SH-SY5Y (cell line): ENCODE results near the gene NUP93.

Experiments
- GATA2 ChIP-seq: IDR thresholded peaks from 2 replicates; pipeline ENCODE4 v1.6.1; 2011; ENCODE audit warnings: mild to moderate bottlenecking, low read depth, low read length
- GATA3 ChIP-seq: IDR thresholded peaks from 2 replicates; pipeline ENCODE4 v1.6.1; 2011; ENCODE audit warnings: low read depth, mild to moderate bottlenecking, low read length, moderate library complexity

NUP93 gene

DNA sequence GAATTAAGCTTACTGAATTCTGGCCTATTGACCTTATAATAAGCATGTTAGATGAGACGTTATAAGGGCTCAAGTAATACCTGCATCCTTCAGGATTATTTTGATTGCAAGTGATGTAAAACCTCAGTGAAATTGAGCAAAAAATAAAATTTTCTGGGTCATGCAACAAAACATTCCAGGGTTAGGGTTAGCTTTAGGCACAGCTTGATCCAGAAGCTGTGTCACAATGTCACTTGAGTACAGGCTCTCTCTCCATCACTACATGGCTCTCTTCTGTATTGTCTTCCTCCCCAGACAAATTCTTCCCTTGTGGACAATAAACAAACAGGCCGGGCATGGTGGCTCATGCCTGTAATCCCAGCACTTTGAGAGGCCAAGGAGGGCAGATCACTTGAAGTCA is 3.6 kb upstream of the NUP93 start:
- no peak for TF ChIP-seq GATA3
- no peak for TF ChIP-seq GATA2

- TF ChIP-seq GATA2, result no peak
- no peak for TF ChIP-seq GATA3
Observed at GRCh38 chr16:56726926-56727325, 3.0 kb upstream of the NUP93 start.

GRCh38 chr16:56728027-56728426 is 1.9 kb upstream of the NUP93 start:
- TF ChIP-seq GATA3, result no peak
- TF ChIP-seq GATA2, result no peak

GRCh38 chr16:56728980-56729734 is 772 bp upstream of the NUP93 start:
- TF ChIP-seq GATA2, result no peak
- TF ChIP-seq GATA3, result no peak

GRCh38 chr16:56732366-56732765 is 2.4 kb downstream of the NUP93 start:
- no peak for TF ChIP-seq GATA2
- TF ChIP-seq GATA3, result no peak

DNA sequence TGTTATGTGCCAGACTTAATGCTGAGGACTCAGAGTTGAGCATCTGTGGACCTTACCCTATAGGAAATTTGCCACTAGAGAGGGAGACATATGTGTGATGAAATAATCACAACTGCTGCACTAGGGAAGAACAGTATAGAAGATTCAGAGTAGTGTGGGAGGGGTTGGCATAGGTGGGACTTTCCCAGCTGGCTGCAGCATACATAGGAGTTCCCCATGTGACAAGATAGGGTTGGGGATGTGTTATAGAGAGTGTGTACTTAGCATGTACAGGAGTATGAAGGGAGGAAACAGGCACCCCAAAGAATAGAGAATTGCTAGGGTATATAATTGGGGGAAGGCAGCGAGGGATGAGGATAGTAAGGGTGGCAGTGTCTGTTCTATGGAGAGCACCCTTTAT is 2.9 kb downstream of the NUP93 start:
- TF ChIP-seq GATA2, result no peak
- TF ChIP-seq GATA3, result no peak

- TF ChIP-seq GATA3 (no peak), GATA2 (no peak)
Observed at GRCh38 chr16:56734429-56734828, 4.5 kb downstream of the NUP93 start.

DNA sequence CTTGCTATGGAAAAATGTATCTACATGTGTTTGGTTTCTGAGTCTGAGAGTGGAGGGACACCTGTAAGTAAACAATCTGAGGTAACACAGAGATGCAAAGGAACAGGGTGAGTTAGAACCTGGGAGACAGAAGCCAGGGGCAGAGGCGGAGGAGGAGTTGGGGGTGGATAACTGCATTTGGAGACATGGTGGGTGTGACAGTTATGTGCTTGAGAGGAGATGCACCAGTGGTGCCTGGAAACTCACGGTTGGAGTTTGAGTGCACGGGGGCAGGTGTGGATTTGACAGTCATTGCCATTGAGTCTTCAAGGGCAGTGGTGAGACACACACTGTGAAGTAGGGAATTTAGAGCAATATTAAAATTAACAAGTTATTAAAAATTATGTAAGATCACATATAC is 6.5 kb downstream of the NUP93 start:
- TF ChIP-seq GATA3 (no peak), GATA2 (no peak)

DNA sequence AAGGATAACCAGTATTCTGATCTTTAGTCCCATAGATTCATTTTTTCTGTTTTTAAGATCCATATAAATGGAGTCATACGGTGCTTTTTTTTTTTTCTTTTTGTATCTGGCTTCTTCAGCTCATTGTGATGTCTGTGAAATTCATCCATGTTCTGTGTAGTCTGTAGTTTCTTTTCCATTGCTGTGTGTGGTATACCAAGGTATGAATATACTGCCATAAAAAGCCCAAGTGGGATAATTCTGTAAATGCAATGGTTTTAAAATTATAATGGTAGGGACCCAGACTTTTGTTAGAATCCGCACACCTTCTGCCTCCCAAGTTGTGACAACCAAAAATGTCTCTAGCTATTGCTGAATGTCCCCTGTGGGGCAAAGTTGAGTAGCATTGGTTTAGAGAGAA is 7.6 kb downstream of the NUP93 start:
- TF ChIP-seq GATA2 (no peak), GATA3 (no peak)

GRCh38 chr16:56738221-56738620 is 8.3 kb downstream of the NUP93 start:
- TF ChIP-seq GATA3 (no peak), GATA2 (no peak)

DNA sequence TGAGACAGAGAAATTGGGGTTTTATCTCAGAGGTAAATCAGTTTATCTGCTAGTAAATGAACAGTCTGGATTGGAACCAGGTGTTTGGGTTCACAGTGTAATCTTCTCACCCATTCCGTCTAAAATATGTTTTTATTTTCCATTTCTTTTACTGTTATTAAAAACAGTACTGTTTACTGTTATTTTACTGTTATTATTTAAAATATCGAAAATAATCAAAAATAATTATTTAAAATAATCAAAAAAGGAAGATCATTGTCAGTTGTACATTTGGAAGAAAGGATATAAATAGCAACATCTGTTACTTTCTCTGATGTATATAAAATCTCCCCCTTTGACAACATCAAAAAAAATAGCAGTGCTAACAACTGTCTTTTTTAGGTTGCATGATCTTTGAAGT is 11.5 kb downstream of the NUP93 start:
- no peak for TF ChIP-seq GATA2

DNA sequence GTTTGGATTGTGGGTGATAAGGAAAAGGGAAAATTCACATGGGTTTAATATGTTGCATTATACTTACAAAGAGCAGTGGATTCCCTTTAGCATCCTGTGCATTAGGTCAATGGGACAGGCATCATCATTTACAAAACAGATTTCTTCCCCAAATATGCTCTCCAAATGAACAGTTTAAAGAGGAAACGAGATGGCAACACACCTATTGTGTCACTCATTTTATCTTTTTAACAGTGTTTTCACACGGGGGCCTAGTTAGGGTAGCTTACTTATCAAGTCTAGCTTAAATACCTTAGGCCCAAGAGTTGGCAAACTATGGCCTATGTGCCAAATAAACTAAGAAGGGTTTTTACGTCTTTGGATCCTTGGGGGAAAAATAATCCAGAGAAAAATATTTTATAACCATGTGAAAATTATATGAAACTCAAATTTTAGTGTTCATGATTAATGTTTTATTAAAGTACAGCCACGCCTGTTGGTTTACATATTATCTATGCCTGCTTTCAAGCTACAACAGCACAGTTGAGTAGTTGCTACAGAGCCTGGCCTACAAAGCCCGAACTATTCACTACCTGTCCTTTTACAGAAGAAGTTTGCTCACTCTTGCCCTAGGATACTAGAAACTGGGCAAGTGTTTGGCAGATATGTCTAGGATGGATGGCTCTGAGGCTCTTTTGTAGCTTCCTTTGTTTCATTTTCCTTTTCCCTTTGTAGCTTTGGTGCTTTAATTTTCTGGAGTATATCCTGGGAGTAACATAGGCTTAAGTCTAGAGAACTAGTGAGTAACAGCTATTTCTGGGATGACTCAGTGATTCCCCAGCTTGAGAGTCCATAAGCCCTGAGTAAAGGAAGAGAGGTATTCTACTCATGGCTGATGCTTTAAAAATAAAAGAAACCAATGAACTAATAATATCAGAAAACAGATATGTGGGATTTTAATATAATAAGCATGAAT is 12.4 kb downstream of the NUP93 start:
- TF ChIP-seq GATA2 (no peak), GATA3 (no peak)

- TF ChIP-seq GATA2, result no peak
- no peak for TF ChIP-seq GATA3
Observed at GRCh38 chr16:56743840-56744239, 13.9 kb downstream of the NUP93 start.

DNA sequence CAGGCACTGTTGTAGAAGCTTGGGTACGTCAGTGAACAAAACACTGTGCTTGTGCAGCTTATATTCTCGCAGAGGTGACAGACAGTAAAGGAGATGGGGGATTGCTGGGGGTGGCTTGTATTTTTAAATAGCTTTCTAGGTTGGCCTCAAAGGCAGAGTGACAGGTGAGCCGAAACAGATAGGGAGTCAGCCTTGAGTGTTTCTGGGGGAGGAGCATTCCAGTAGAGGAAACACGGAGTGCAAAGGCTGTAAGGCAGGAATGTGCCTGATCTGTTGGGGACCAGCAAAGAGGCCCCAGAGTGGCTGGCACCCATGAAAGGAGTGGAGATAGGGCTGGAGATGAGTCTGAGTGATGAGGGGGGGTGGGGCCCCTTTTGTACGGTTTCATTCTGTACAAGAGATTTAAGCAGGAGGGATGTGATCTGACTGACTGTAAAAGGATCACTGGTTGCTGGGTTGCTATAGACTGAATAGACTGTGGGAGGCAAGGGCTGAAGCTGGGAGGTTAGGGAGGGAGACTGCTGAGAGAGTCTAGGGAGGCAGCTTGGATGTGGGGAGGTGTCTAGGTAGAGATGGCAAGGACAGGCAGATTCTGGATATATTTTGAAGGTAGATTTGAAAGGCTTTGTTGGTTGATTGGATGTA is 15.2 kb downstream of the NUP93 start:
- TF ChIP-seq GATA3, result no peak
